ENCODE data around the gene PCSK1N. TPM values are rescaled to one million over a fixed set of nuclear protein-coding genes. Genes with fewer than 3 reads are reported as not detected.

Gene PCSK1N
- total and polyA plus RNA-seq, 2 of the 13 experiments (the other 11 are each of a cell fraction or from before 2014, with no cell fraction given), result 4.5 to 14.0 TPM

DNA sequence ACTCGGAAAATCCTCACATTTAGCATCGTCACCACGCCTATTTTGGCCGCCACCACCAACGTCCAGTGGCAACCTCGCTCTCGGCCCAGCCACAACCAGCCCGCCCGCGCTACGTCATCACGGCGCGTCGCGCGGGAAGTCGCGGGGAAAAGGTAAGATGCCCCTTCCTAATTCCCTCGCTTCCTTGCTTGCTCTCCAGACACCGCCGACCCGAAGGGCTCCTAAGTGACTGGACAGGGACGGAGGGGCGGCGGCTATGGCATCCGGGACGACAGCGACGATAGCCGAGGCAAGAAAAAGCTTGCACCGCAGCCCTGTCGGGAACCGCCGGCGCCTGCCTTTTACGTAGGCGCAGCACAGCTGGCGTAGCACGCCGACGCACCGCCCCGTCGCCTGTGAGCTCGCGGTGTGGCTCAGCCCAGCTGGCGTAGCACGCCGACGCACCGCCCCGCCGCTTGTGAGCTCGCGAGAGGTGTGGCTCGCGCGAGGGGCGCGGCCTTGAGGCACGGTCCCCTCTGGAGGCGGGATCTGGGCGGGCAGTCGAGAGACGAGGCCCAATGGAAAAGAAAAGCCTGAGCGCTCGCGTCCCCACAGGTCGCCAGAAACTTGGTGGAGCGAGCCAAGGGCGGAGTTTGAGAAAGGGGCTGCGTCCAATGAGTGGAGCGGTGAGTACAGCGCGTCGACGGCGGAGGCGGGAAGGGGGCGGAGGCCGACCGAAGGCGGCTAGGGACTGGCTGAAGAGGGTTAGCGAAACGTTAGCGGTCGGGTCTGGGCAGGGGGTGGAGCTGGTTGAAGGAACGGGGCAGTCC lies 33.9 kb downstream of the PCSK1N start, which contains the start of gene HDAC6 (continued):
- TF ChIP-seq, protein P1, sequence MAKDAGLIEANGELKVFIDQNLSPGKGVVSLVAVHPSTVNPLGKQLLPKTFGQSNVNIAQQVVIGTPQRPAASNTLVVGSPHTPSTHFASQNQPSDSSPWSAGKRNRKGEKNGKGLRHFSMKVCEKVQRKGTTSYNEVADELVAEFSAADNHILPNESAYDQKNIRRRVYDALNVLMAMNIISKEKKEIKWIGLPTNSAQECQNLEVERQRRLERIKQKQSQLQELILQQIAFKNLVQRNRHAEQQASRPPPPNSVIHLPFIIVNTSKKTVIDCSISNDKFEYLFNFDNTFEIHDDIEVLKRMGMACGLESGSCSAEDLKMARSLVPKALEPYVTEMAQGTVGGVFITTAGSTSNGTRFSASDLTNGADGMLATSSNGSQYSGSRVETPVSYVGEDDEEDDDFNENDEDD (CRISPR knock-in tag; IDR thresholded peaks at IDR 0.05; ENCODE audit: borderline replicate concordance), result peak; percentile 81; the same call in 1 of the 2 replicates
- TF ChIP-seq ZNF264 (CRISPR knock-in tag; IDR thresholded peaks at IDR 0.05) (no peak), IRX3 (CRISPR knock-in tag; IDR thresholded peaks at IDR 0.05; ENCODE audit: borderline replicate concordance, low read depth) (no peak), HNRNPH1 (optimal IDR thresholded peaks at IDR 0.05; ENCODE audit: low read depth, low read length) (no peak), SP2 (CRISPR knock-in tag; IDR thresholded peaks at IDR 0.05) (peak; percentile 85), NONO (IDR thresholded peaks at IDR 0.05) (no peak), NONO (CRISPR knock-in tag; conservative IDR thresholded peaks at IDR 0.05) (peak; percentile 18; the same call in 1 of the 2 replicates), ZNF570 (CRISPR knock-in tag; IDR thresholded peaks at IDR 0.05; ENCODE audit: borderline replicate concordance) (no peak), ZNF878 (CRISPR knock-in tag; IDR thresholded peaks at IDR 0.05) (no peak), ELF3 (CRISPR knock-in tag; IDR thresholded peaks at IDR 0.05) (0 out of 2 replicates have a peak, but pooled peaks have one; percentile 30), ZNF331 (CRISPR knock-in tag; IDR thresholded peaks at IDR 0.05) (no peak), DNMT3B (CRISPR knock-in tag; conservative IDR thresholded peaks at IDR 0.05) (no peak), CBX1 (IDR thresholded peaks at IDR 0.05; ENCODE audit: low read depth) (no peak), HDAC1 (CRISPR knock-in tag; IDR thresholded peaks at IDR 0.05) (peak; percentile 88), ZNF44 (CRISPR knock-in tag; IDR thresholded peaks at IDR 0.05) (no peak)
- TF ChIP-seq, protein P2, sequence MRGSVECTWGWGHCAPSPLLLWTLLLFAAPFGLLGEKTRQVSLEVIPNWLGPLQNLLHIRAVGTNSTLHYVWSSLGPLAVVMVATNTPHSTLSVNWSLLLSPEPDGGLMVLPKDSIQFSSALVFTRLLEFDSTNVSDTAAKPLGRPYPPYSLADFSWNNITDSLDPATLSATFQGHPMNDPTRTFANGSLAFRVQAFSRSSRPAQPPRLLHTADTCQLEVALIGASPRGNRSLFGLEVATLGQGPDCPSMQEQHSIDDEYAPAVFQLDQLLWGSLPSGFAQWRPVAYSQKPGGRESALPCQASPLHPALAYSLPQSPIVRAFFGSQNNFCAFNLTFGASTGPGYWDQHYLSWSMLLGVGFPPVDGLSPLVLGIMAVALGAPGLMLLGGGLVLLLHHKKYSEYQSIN (CRISPR knock-in tag; IDR thresholded peaks at IDR 0.05; ENCODE audit: borderline replicate concordance), result no peak
- TF ChIP-seq, protein P3, sequence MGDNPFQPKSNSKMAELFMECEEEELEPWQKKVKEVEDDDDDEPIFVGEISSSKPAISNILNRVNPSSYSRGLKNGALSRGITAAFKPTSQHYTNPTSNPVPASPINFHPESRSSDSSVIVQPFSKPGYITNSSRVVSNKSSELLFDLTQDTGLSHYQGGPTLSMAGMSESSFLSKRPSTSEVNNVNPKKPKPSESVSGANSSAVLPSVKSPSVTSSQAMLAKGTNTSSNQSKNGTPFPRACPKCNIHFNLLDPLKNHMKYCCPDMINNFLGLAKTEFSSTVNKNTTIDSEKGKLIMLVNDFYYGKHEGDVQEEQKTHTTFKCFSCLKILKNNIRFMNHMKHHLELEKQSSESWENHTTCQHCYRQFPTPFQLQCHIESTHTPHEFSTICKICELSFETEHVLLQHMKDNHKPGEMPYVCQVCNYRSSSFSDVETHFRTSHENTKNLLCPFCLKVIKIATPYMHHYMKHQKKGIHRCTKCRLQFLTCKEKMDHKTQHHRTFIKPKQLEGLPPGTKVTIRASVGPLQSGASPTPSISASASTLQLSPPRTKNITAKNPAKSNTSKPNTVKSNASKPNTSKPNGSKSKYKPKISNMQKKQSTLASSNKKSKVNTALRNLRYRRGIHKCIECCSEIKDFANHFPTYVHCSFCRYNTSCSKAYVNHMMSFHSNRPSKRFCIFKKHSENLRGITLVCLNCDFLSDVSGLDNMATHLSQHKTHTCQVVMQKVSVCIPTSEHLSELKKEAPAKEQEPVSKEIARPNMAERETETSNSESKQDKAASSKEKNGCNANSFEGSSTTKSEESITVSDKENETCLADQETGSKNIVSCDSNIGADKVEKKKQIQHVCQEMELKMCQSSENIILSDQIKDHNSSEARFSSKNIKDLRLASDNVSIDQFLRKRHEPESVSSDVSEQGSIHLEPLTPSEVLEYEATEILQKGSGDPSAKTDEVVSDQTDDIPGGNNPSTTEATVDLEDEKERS (CRISPR knock-in tag; IDR thresholded peaks at IDR 0.05), result no peak
- TF ChIP-seq, protein P4, sequence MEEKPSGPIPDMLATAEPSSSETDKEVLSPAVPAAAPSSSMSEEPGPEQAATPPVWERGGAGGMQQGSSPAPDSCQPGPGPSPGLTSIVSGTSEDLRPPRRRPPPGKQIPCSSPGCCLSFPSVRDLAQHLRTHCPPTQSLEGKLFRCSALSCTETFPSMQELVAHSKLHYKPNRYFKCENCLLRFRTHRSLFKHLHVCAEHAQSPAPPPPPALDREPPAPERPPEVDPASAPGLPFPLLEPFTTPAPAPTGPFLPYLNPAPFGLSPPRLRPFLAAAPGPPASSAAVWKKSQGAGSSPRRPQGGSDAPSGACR (CRISPR knock-in tag; IDR thresholded peaks at IDR 0.05), result no peak
- TF ChIP-seq, protein P5, sequence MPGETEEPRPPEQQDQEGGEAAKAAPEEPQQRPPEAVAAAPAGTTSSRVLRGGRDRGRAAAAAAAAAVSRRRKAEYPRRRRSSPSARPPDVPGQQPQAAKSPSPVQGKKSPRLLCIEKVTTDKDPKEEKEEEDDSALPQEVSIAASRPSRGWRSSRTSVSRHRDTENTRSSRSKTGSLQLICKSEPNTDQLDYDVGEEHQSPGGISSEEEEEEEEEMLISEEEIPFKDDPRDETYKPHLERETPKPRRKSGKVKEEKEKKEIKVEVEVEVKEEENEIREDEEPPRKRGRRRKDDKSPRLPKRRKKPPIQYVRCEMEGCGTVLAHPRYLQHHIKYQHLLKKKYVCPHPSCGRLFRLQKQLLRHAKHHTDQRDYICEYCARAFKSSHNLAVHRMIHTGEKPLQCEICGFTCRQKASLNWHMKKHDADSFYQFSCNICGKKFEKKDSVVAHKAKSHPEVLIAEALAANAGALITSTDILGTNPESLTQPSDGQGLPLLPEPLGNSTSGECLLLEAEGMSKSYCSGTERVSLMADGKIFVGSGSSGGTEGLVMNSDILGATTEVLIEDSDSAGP (CRISPR knock-in tag; IDR thresholded peaks at IDR 0.05; ENCODE audit: borderline replicate concordance), result peak; percentile 68; the same call in 1 of the 2 replicates
